Fibroblast of skin of back (primary cell): ENCODE data around the gene ELAPOR1. TPM values are rescaled to one million over a fixed set of nuclear protein-coding genes. Genes with fewer than 3 reads are reported as not detected.

Source experiments
- DNase-seq: peaks from one replicate; pipeline ENCODE4 v3.0.0-alpha.2; 2013
- polyA plus RNA-seq, 2 experiments: library from polyadenylated mRNA; unstranded; fragments of 120-200 nt; gene quantifications; one replicate each; pipeline ENCODE4 v1.2.1, GENCODE V29; 2013; ENCODE audit not compliant: insufficient read length in 2 of 2

The ELAPOR1 gene, protein sequence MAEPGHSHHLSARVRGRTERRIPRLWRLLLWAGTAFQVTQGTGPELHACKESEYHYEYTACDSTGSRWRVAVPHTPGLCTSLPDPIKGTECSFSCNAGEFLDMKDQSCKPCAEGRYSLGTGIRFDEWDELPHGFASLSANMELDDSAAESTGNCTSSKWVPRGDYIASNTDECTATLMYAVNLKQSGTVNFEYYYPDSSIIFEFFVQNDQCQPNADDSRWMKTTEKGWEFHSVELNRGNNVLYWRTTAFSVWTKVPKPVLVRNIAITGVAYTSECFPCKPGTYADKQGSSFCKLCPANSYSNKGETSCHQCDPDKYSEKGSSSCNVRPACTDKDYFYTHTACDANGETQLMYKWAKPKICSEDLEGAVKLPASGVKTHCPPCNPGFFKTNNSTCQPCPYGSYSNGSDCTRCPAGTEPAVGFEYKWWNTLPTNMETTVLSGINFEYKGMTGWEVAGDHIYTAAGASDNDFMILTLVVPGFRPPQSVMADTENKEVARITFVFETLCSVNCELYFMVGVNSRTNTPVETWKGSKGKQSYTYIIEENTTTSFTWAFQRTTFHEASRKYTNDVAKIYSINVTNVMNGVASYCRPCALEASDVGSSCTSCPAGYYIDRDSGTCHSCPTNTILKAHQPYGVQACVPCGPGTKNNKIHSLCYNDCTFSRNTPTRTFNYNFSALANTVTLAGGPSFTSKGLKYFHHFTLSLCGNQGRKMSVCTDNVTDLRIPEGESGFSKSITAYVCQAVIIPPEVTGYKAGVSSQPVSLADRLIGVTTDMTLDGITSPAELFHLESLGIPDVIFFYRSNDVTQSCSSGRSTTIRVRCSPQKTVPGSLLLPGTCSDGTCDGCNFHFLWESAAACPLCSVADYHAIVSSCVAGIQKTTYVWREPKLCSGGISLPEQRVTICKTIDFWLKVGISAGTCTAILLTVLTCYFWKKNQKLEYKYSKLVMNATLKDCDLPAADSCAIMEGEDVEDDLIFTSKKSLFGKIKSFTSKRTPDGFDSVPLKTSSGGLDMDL
- polyA plus RNA-seq (2013, experiment 1 of 2; ENCODE audit: insufficient read length): 0.68 TPM
- 0.61 TPM for polyA plus RNA-seq (2013, experiment 2 of 2; ENCODE audit: insufficient read length)

DNA sequence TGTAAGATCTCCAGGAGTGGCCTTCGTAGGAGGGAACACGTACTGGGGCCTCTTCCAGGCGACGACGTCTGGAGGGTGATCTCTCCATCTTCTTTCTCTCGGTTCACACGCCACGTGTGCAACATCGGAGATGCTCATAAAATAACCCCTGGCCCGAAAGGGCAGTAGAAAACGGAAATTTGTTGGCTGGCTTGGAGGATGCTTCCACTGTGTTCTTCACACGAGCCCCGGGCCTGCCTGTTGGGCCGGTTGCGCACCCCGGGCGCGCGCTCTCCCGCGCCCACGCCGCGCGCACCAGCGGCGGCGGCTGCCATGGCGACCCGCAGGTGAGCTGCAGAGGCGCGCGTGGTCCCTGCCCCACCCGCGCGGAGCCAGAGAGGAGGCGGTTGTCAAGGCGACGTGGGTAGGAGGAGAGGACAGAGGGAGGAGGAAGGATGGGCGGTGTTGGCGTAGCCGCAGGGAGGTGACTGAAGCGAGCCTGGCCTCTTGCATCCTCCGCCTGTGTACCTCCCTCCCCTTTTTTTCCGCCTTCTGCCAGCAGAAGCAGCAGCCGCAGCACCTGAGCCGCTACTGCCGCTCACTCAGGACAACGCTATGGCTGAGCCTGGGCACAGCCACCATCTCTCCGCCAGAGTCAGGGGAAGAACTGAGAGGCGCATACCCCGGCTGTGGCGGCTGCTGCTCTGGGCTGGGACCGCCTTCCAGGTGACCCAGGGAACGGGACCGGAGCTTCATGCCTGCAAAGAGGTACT is at the start of gene ELAPOR1:
Gene ELAPOR1 (plus strand): TSS at position 526 of the 752 bp plus-strand sequence. CDS start 69 bp downstream, at position 595.
- DNase-seq: peak; percentile 23

DNA sequence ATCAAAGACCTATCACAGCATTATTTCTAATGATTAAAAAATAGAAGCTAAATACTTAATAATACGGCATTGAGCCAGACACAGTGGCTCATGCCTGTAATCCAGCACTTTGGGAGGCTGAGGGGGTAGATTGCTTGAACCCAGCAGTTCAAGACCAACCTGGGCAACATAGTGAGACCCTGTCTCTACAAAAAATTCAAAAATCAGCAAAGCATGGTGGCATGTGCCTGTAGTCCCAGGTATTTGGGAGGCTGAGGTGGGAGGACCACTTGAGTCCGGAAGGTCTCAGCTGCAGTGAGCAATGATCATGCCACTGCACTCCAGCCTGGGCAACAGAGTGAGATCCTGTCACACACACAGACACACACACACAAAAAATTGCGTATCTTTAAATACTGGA is 48.8 kb upstream of the ELAPOR1 start:
- no peak for DNase-seq

DNA sequence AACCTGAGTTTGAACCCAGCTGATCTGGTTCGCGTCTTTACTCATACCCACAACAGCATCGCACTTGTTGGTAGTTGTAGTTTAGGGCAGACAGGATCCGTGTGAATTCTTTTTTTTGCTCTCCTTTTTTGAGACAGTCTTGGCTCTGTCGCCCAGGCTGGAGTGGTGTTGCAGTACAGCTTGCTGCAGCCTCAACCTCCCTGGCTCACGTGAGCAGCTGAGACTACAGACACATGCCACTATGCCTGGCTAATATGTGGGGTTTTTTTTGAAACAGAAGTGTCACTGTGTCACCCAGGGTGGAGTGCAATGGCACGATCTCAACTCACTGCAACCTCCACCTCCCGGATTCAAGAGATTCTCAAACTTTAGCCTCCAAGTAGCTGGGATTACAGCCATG is 46.0 kb upstream of the ELAPOR1 start:
- DNase-seq: no peak

DNA sequence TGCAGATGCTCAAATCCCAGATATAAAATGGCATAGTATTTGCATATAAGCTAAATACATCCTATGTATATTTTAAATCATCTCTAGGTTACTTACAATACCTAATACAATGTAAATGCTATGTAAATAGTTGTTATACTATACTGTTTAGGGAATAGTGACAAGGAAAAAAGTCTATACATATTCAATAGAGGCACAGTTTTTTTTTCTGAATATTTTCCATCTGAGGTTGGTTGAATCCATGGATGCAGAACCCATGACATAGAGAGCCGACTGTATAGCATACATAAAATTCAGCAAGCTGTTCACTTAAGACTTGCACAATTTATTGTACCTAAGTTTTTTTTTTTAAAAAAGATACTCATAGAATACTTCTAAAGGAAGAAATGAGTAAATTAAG is 44.6 kb upstream of the ELAPOR1 start:
- no peak for DNase-seq

DNA sequence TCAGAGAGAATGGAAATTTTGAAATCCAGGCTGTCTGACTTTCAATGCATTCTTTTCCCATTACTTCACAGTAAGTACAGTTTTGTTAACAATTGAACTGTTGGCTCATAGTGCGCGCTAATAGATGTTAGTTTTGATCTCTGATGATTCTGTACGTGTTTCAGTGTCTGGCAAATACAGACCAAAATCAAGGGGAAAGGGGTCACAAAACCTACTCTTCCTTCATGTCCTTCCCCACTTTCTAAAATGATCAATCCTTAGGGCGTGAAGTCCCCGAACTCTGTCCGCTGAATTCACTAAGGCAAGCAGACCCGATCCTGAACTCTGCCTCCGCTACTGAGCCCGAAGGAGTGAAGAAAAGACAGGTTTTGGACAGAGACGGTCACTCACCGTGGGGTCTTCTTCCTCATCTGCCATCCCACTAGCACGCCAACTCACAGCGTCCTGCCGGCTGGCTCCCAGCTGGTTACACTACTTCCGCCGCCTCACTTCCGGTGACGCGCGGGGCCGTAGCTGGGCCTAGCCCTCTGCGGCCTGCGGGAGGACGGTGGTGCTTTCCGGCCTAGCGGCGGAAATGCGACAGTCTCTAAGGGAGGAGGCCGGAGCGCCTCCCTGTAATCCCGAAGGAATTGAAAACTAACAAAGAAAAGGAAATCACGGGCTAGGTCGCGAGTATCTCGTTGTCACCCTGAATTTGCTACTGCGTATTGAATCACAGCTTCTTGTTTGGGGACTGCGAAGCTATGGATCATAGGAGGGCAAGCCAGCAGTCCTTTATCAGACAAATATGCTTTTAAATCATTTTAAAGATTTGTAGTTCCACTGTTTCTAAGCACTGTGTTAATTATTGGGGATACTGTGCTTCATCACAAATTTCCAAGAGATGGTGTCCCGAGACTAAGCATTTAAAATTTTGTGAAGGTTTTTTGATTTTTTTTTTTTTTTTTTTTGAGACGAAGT is 38.1 kb upstream of the ELAPOR1 start, which contains the start of gene TAF13:
Gene TAF13 (minus strand): TSS at position 473 of the 960 bp plus-strand sequence. CDS start 56 bp downstream, at position 417.
- peak; percentile 98 for DNase-seq

DNA sequence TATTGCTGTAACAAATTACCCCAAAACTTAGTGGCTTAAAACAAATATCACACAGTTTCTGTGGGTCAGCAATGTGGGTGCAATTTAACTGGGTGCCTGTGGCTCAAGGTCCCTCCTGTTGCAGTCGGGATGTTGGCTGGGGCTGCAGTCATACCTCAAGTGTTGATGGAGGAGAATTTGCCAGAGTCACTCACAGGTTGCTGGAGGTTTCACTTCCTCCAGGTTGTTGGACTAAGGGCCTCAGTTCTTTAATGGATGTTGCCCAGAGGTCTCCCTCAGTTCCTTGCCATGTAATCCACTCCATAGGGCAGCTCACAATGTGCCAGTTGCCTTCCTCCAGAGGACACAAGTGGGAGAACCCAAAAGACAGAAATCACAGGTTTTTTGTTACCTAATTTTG is 35.6 kb upstream of the ELAPOR1 start:
- no peak for DNase-seq

DNA sequence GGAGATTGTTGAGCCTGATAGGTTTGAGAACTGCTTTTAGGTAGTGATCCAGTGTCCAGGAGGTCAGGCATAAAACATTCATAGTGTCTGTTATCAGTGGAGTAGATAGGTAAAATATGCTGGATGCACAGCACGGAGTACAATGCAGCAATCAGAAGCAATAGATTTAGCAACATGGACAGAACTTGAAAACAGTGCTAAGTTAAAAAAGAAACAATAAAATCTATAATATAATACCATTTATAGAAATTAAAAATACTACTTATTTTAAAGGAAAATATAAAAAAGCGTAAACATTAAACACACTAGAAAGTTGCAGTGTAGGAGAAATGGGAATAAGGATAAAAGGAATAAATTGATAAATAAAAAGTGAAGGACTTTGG is 34.7 kb upstream of the ELAPOR1 start:
- no peak for DNase-seq

DNA sequence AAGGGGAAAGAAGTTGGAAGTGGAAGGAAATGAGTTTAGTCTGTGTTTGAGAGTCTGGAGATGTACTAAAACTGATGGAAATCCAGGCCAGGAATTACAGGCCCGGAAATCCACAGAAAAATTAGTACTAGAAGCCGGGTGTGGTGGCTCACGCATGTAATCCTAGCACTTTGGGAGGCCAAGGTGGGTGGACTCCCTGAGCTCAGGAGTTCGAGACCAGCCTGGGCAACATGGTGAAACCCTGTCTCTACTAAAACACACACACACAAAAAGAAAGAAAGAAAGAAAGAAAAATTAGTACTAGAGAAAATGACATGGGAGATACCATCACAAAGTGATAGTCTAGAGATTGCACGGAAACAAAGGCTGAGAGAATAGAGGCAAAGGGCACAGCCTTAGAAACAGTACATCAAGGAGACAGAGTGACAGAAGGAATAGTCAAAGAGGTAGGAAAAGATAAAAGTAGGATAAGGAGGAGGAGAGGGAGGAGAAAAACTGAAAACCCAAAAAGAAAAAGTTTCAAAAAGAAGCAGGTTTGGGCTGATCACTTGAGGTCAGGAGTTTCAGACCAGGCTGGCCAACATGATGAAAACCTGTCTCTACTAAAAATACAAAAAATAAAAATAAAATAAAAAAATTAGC is 33.4 kb upstream of the ELAPOR1 start:
- no peak for DNase-seq

DNA sequence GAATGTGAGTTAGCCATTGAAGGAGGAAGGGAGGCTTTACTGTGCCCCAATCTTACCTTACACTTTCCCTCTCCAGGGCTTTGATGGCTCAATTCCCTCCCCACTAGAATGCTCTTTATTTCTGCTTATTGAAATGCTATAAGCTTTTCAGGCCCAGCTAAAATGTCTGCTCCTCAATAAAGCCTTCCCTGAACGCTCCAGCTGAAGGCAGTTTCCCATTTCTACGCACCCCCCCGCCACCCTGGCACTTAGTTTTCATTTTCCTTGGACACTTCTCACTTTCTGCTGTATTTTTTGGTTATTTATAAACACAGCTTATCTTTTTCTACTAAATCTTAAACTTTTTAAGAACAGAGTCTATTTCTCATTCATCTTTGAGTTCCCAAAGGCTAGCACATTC is 30.4 kb upstream of the ELAPOR1 start:
- no peak for DNase-seq

DNA sequence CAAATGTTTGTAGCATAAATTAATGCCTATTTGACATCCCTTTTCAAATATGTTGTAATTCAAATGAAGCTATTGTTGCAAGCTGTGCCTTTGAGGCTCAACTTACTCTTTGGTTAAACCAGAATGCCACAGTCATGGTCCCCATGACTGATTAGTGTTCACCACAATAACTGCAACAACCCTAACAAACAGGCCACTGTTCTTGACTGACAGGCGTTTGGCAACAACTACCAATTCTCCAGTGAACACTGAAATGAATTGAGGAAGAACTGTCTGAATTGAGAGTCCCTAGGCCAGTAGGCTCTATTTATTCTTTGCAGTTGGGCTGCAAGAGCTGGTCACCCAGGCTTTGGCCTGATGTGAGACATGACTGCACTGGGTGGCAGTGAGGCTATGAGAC is 30.0 kb upstream of the ELAPOR1 start:
- DNase-seq: no peak

DNA sequence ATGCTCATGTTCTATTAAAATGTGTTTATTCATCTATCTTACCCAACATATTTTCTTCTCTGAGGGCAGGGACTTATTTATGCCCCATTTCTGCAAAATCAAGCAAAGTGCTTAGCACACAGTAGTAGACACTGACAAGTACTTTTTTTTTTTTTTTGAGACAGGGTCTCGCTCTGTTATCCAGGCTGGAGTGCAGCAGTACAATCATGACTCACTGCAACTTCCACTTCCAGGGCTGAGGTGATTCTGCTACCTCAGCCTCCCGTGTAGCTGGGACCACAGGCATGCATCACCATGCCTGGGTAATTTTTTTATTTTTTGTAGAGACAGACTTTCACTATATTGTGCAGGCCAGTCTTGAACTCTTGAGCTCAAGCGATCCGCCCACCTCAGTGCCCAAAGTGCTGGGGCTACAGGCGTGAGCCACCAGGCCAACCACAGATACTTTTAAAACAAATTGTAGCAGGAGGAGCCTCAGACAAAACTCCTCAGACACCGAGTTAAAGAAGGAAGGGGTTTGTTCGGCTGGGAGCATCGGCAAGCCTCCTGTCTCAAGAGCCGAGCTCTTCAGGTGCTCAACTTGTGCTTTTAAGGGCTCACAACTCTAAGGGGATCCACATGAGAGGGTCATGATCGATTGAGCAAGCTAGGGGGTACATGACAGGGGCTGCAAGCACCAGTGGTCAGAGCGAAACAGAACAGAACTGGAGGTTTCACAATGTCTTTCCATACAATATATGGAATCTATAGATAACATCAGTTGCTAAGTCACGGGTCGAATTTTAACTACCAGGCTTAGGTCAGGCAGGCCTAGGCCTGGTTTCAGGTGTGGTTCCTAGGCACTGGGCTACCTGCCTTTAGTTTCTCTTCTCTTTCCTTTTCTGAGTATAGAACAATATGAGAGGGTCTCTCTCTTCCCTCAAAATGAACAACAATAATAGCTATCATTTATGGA is 29.1 kb upstream of the ELAPOR1 start:
- DNase-seq: no peak

DNA sequence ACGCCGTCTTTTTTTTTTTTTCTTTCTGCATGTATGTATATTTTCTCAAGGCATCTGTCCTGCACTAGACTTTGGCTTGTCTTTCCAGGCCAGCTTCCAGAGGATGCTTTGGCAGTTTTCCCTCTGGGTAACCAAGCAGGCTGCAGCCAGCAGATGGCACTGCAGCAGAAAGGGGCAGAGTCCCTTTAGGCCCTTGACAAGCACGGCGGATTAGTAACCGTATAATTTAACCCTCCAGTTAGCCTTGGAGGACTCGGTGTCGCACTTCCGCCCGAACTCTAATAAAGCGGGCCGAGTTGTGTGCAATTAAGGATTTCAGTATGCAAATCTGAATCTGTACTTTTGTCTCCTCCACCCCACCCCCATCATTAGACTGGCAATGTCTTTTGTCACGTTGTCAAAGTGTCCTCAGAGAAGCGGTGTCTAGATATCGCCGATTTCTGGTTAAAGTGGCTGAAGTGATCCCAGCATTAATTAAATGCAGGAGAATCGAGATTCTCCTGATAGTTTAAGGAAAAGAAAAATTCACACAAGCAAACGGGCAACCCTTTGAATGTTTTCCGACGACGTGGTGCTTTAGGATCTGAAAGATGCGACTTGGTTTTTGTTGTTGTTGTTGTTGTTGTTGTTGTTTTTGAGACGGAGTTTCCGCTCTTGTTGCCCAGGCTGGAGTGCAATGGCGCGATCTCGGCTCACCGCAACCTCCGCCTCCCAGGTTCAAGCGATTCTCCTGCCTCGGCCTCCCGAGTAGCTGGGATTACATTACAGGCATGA is 24.5 kb upstream of the ELAPOR1 start:
- DNase-seq: peak; percentile 78

DNA sequence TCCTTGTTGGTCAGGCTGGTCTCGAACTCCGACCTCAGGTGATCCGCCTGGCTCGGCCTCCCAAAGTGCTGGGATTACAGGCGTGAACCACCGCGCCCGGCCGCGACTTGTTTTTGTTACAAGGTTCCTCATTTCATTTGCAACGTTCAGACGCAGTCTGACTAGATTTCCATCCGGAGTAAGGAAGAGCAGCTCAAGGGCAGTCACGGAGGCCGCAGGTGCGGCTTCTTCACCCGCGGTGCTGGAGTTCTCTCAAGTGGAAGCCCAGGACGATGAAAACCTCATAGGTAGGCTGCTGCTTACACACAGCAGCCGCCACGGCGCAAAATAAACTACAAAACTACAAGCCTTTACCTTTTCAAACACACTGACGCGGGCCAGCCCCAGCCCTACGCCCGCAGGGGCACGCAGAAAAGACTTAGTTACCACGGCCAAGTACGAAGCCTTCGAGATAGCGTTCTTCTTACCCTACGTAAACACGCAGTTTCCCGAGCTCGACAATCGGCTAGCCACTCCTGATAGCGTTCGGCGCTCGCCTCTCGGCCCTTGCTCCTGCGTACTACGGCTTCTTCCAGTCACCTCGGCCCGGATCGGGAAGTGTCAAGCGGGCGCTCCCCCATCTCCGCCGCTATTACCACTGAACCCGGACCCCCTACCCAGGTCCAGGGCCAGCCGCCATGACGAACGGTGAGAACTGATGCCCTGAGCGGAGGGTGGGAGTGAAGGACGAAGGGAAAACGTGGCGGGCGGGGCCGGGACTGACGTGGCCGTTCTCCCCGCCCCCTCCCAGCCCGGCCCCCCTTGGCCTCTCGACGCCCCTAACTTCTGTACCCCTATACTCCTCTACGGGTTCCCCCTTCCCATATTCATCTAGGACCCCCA is 23.5 kb upstream of the ELAPOR1 start, which contains the start of gene TMEM167B:
Gene TMEM167B (plus strand): TSS at position 569 of the 882 bp plus-strand sequence. CDS start 109 bp downstream, at position 678.
- DNase-seq: peak; percentile 95

DNA sequence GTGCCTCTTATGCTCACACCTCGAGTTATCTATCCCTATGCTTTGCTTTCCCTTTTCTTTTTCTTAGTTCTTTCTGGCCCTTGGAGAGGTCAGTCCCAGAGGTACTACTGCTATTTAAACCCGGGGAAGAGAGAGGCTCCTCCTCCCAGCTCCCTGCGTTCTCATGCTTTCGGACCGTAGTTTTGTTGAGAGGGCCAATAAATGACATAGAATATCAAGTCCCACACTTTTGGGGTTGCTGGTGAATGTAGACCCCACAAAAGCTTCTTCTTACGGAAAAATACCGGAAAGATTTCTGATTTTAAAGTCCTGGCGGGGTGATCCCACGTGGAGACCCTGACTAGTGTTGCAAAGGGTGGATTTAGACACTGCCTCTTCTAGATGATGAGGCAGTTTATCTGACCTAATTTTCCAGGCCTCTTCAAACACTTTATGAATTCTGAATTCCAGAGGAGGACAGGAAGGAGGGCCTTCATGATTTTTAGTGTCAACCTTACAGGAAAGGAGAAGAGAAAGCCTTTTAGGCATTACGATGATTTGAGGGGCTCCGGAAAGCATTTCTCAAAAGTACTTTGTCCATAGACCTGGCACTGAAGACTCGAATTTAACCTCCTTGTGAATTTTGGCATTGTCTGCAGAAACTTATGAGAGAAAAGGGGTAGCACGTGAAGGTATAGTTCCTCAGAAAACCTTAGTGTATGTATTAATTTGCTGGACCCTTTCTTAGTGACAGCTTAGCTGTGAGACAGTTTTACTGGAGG is 22.7 kb upstream of the ELAPOR1 start:
- DNase-seq: peak; percentile 63

DNA sequence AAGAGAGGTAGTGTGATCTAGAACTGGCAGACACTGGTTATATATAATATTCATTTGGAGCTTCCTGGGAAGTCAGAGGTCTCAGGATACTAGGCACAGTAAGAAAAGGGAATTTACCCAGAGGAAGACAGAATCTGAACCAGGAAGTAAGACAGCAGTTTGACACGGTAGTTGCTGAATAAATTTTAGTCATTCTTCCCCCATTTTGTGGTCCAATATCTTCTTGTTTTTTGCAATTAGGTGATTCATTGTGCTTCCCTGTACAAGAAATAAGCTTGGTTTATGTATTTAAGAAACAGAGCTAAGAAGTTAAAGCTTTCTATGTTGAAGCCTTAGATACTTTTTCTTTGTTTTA is 22.1 kb upstream of the ELAPOR1 start:
- DNase-seq: peak; percentile 25

DNA sequence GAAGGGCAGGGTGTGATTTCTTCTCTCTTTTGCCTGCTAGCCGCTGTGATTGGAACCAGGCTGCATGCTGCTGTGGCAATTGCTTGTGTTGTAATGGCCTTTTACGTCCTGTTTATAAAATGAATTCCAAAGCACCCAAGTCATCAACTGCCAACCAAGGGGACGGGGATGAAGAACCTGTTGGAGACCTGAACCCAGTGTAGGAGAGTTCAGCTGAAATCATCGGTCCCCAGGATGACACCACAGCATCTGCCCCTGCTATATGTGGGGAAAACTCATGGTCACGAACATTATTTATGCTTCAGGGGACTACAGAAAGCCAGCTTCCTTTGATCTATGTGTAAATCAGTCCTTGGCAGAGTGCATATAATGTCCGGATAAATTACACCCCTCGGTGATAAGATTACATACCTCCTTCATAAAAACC is 19.5 kb upstream of the ELAPOR1 start:
- peak; percentile 27 for DNase-seq

DNA sequence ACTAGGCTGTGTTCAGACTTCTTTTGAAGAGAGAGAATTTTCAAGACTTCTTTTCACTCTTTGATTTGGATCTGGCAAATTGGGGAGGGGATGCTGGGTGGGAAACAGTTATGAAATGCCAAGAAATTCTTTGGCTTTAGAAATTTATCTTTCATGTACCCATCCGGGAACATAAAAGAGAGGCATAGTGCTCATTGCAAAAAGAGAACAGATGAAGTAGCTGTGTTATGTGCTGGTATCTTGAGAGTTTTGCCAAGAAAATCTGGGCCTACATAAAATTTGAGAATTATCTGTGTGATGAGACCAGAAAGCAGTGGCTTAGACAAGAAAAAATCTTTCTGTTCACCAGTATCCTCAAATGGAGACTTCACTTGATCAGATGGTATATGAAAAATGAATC is 19.0 kb upstream of the ELAPOR1 start:
- DNase-seq: no peak
